Neural progenitor cell (in vitro differentiated cells): ENCODE results near the gene FAM83E. TPM values are rescaled to one million over a fixed set of nuclear protein-coding genes. Genes with fewer than 3 reads are reported as not detected.

ENCODE experiments used
- DNase-seq: peaks from one replicate; pipeline ENCODE4 v3.0.0-alpha.2; 2016; ENCODE audit warnings: low spot score
- H2AFZ ChIP-seq: fragments of 200-600 bp; sonication (generic); replicated peaks from 2 replicates; pipeline ENCODE4 v1.6.1; 2016; ENCODE audit warnings: antibody characterized with exemption
- H3F3A ChIP-seq: fragments of 200-600 bp; sonication (generic); 2 replicates; pipeline ENCODE4 v1.6.1; 2016; ENCODE audit warnings: antibody characterized with exemption, low read depth
- H3K27ac ChIP-seq: fragments of 200-600 bp; sonication (generic); 2 replicates; pipeline ENCODE4 v1.5.1; 2016; ENCODE audit warnings: mild to moderate bottlenecking
- H3K27me3 ChIP-seq: fragments of 200-600 bp; sonication (generic); 2 replicates; pipeline ENCODE4 v1.6.1; 2016; ENCODE audit warnings: mild to moderate bottlenecking, moderate library complexity
- H3K36me3 ChIP-seq: fragments of 200-600 bp; sonication (generic); 2 replicates; pipeline ENCODE4 v1.5.1; 2016
- H3K4me1 ChIP-seq: fragments of 200-600 bp; sonication (generic); 2 replicates; pipeline ENCODE4 v1.6.1; 2016; ENCODE audit warnings: mixed run types
- H3K4me2 ChIP-seq: fragments of 200-600 bp; sonication (generic); 2 replicates; pipeline ENCODE4 v1.6.1; 2016
- H3K4me3 ChIP-seq: fragments of 200-600 bp; sonication (generic); 2 replicates; pipeline ENCODE4 v1.5.1; 2016
- H3K79me2 ChIP-seq: fragments of 200-600 bp; sonication (generic); 2 replicates; pipeline ENCODE4 v1.6.1; 2016; ENCODE audit warnings: low read depth
- H3K9ac ChIP-seq: fragments of 200-600 bp; sonication (generic); 2 replicates; pipeline ENCODE4 v1.6.1; 2016
- H3K9me3 ChIP-seq: fragments of 200-600 bp; sonication (generic); 2 replicates; pipeline ENCODE4 v1.5.1; 2016; ENCODE audit warnings: low read depth
- H4K20me1 ChIP-seq: fragments of 200-600 bp; sonication (generic); 2 replicates; pipeline ENCODE4 v1.6.1; 2016; ENCODE audit warnings: low read depth
- H3K27ac Mint-ChIP-seq: 3 replicates; pipeline ENCODE4 v1.8.0; 2021; ENCODE audit warnings: mixed read lengths
- H3K27me3 Mint-ChIP-seq: 2 replicates; pipeline ENCODE4 v1.8.0; 2022; ENCODE audit warnings: low read depth, mild to moderate bottlenecking, inconsistent platforms, moderate library complexity, mixed read lengths; ENCODE audit not compliant: insufficient read depth
- H3K36me3 Mint-ChIP-seq: 3 replicates; pipeline ENCODE4 v1.8.0; 2021; ENCODE audit warnings: mixed read lengths
- H3K4me1 Mint-ChIP-seq: 3 replicates; pipeline ENCODE4 v1.8.0; 2021; ENCODE audit warnings: mixed read lengths
- H3K4me3 Mint-ChIP-seq: 3 replicates; pipeline ENCODE4 v1.8.0; 2021; ENCODE audit warnings: mild to moderate bottlenecking, moderate library complexity, mixed read lengths
- H3K9me3 Mint-ChIP-seq: 3 replicates; pipeline ENCODE4 v1.8.0; 2020; ENCODE audit warnings: mixed read lengths
- EZH2 ChIP-seq: fragments of 200-600 bp; sonication (generic); IDR thresholded peaks from 2 replicates; pipeline ENCODE4 v1.6.1; 2017; ENCODE audit warnings: antibody characterized with exemption, mild to moderate bottlenecking, moderate library complexity
- EZH2phosphoT487 ChIP-seq: fragments of 200-600 bp; sonication (generic); IDR thresholded peaks from 2 replicates; pipeline ENCODE4 v1.6.1; 2017; ENCODE audit warnings: antibody characterized with exemption
- total RNA-seq: library from RNA; depleted of rRNA; stranded (reverse); fragments of >200 nt; gene quantifications from 2 replicates; pipeline ENCODE4 v1.2.3, GENCODE V29; 2015; ENCODE audit warnings: low replicate concordance
- TF ChIP-seq, protein P1 (sequence below): fragments of 200-600 bp; sonication (generic); IDR thresholded peaks from 2 replicates; pipeline ENCODE4 v1.5.1; 2017; ENCODE audit warnings: antibody characterized with exemption, mild to moderate bottlenecking

The FAM83E gene
- total RNA-seq, 1 donor from 2014 or later = 0.06 TPM

DNA sequence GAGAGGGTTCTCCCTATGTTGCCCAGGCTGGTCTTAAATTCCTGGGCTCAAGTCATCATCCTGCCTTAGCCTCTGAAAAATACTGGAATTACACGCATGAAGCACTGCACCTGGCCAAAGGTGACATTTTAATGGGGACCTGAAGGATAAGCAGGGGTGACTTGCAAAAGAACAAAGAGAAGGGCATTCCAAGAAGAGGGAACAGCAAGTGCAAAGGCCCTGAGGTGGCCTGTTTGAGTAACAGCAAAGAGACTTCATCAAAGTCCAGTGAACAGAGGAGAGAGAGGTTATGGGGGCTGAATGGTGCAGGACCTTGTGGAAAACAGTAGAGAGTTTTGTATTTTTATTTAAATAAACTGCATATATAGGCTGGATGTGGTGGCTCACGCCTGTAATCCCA lies 27.0 kb upstream of the FAM83E start:
- no peak overlapping the region for H2AFZ ChIP-seq
- no peak overlapping the region for H3K9ac ChIP-seq
- H3K4me3 ChIP-seq = no peak overlapping the region
- H3K36me3 ChIP-seq = no peaks in the 10 kb centered on the region
- no peaks in the 10 kb centered on the region for H4K20me1 ChIP-seq
- H3F3A ChIP-seq = peaks cover 46% of the 10 kb centered on the region
- peaks cover 10% of the 10 kb centered on the region for H3K4me1 ChIP-seq
- no peak overlapping the region for H3K4me2 ChIP-seq
- H3K4me1 Mint-ChIP-seq = peaks cover 39% of the 10 kb centered on the region
- peaks cover 15% of the 10 kb centered on the region for H3K79me2 ChIP-seq
- no peak overlapping the region for H3K27ac ChIP-seq
- no peaks in the 10 kb centered on the region for H3K27me3 ChIP-seq
- H3K9me3 Mint-ChIP-seq = no peaks in the 10 kb centered on the region
- peaks cover 11% of the 10 kb centered on the region for H3K27me3 Mint-ChIP-seq
- peaks cover 10% of the 10 kb centered on the region for H3K36me3 Mint-ChIP-seq
- DNase-seq = no peak
- H3K9me3 ChIP-seq = no peaks in the 10 kb centered on the region
- no peak overlapping the region for H3K27ac Mint-ChIP-seq
- no peak overlapping the region for H3K4me3 Mint-ChIP-seq
- TF ChIP-seq EZH2phosphoT487 (no peak), EZH2 (no peak)
- TF ChIP-seq, protein P1, sequence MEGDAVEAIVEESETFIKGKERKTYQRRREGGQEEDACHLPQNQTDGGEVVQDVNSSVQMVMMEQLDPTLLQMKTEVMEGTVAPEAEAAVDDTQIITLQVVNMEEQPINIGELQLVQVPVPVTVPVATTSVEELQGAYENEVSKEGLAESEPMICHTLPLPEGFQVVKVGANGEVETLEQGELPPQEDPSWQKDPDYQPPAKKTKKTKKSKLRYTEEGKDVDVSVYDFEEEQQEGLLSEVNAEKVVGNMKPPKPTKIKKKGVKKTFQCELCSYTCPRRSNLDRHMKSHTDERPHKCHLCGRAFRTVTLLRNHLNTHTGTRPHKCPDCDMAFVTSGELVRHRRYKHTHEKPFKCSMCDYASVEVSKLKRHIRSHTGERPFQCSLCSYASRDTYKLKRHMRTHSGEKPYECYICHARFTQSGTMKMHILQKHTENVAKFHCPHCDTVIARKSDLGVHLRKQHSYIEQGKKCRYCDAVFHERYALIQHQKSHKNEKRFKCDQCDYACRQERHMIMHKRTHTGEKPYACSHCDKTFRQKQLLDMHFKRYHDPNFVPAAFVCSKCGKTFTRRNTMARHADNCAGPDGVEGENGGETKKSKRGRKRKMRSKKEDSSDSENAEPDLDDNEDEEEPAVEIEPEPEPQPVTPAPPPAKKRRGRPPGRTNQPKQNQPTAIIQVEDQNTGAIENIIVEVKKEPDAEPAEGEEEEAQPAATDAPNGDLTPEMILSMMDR = no peak

DNA sequence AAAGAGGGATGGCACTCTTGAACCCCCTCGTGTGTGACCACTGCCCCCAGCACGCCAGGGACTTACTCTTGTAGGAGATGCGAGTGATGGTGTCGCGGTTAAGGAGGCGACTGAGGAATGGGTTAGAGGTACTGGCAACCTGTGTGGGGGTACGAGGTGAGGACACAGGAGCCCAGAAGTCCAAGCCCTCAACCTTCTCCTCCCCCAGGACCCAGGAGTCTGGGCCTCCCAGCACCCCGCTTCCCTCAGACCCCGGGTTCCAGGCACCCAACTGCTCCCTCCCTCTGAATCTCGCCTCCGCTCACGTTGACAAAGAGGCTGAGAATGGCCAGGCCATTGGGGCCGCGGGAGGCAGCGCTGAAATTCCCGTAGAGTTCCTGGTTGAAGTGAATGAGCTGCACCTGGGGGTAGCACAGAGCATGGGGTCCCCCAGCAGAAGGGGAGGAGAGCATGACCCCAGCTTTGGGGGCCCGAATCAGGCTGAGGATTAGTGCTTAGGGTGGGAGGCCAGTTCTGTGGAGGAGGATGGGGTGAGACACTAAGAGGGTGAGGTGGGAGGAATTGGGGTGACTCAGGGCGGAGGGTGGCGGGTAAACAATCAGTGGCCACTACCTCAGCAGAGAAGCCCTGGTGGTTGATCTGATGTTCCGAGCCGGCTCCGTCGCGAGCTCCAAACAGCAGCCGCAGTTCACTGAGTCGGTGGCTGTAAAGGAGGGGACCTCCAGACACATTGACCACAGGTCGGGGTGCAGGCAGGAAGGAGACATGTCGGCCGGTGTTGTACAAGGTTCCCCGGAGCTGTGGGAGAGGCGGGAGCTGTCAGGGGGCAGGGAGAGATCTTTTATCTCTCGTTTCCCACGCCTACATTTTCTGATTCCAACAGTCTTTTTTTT lies 24.9 kb upstream of the FAM83E start:
- H3K36me3 ChIP-seq = no peaks in the 10 kb centered on the region
- Mint-ChIP-seq H3K4me3 (no peak overlapping the region), H3K4me1 (peaks cover 39% of the 10 kb centered on the region), H3K9me3 (no peaks in the 10 kb centered on the region), H3K36me3 (peaks cover 10% of the 10 kb centered on the region), H3K27me3 (peaks cover 11% of the 10 kb centered on the region), H3K27ac (peak overlapping the region; percentile 96)
- DNase-seq = no peak
- no peak overlapping the region for H3K4me2 ChIP-seq
- H3K79me2 ChIP-seq = peaks cover 25% of the 10 kb centered on the region
- no peak for TF ChIP-seq EZH2phosphoT487
- TF ChIP-seq, protein P1 = no peak
- no peak for TF ChIP-seq EZH2
- H4K20me1 ChIP-seq = peaks cover 4% of the 10 kb centered on the region
- H3F3A ChIP-seq = peaks cover 49% of the 10 kb centered on the region
- no peak overlapping the region for H3K4me3 ChIP-seq
- H2AFZ ChIP-seq = no peak overlapping the region
- no peak overlapping the region for H3K27ac ChIP-seq
- no peak overlapping the region for H3K9ac ChIP-seq
- H3K9me3 ChIP-seq = no peaks in the 10 kb centered on the region
- H3K27me3 ChIP-seq = no peaks in the 10 kb centered on the region
- H3K4me1 ChIP-seq = peaks cover 15% of the 10 kb centered on the region

DNA sequence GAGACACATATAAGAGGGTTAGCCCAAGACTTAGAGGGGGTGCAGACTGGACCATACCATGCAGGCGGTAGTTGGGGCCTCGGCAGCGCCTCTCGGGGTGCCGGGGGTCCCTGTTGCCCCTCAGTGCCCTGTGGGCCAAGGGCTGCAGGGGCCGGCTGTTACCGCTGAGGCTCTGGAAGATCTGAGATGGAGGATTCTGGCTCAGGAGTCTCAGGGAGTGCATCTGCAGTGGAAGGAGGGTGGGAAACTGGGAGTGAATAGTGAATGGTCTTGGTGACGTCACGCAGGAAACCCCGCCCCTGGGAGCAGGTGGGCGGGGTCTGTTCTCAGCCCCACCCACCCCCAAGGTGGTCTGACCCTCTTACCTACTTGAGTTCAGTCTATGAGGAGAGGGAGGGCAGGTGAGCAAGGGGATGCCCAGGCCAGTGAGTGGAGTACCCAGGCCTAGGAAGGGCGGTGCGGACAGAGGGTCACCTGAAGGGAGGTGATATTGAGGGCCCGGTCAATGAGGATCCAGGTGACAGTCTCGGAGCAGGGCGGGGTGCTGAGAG lies 24.0 kb upstream of the FAM83E start:
- H3K27me3 ChIP-seq = no peaks in the 10 kb centered on the region
- Mint-ChIP-seq H3K4me1 (peaks cover 39% of the 10 kb centered on the region), H3K27ac (peak overlapping the region; percentile 75), H3K9me3 (no peaks in the 10 kb centered on the region), H3K27me3 (peaks cover 9% of the 10 kb centered on the region), H3K36me3 (peaks cover 10% of the 10 kb centered on the region), H3K4me3 (peak overlapping the region; percentile 90)
- no peak overlapping the region for H3K27ac ChIP-seq
- no peak for DNase-seq
- peaks cover 16% of the 10 kb centered on the region for H3K4me1 ChIP-seq
- no peaks in the 10 kb centered on the region for H3K36me3 ChIP-seq
- H3K4me2 ChIP-seq = peak overlapping the region; percentile 66
- H3K9ac ChIP-seq = no peak overlapping the region
- peaks cover 17% of the 10 kb centered on the region for H3K79me2 ChIP-seq
- TF ChIP-seq EZH2phosphoT487 (no peak), EZH2 (no peak)
- TF ChIP-seq, protein P1 = no peak
- peaks cover 8% of the 10 kb centered on the region for H4K20me1 ChIP-seq
- peaks cover 51% of the 10 kb centered on the region for H3F3A ChIP-seq
- no peak overlapping the region for H2AFZ ChIP-seq
- H3K9me3 ChIP-seq = no peaks in the 10 kb centered on the region
- no peak overlapping the region for H3K4me3 ChIP-seq
